Measurements from ENCODE around the gene TIGD1. TPM values are rescaled to one million over a fixed set of nuclear protein-coding genes. Genes with fewer than 3 reads are reported as not detected.

TIGD1 gene
- total and polyA plus RNA-seq, 2 of the 13 experiments (the other 11 are each of a cell fraction or from before 2014, with no cell fraction given), result 3.5 to 9.5 TPM

DNA sequence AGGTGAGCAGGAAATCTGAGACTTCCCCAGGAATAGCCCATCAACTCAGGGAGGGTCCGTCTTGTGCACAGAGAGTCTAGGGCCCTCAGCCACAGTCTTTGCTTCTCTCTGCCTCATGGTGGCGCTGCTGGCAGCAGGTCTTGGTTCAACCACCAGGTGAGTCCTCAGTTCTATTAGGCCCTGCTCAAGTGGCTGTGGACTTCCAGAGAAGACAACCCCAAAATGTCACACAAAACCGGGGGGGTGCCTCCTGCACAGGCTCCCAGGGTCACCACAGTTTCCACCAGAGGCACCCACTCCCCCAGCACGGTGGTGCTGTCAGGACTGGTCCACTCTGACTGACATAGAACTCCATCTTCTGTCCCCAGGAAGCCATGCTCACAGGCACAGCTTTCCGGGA lies 13.3 kb downstream of the TIGD1 start (continued):
- TF ChIP-seq, protein P1, sequence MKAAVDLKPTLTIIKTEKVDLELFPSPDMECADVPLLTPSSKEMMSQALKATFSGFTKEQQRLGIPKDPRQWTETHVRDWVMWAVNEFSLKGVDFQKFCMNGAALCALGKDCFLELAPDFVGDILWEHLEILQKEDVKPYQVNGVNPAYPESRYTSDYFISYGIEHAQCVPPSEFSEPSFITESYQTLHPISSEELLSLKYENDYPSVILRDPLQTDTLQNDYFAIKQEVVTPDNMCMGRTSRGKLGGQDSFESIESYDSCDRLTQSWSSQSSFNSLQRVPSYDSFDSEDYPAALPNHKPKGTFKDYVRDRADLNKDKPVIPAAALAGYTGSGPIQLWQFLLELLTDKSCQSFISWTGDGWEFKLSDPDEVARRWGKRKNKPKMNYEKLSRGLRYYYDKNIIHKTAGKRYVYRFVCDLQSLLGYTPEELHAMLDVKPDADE (CRISPR knock-in tag; IDR thresholded peaks at IDR 0.05), result no peak
- TF ChIP-seq ZBTB3 (CRISPR knock-in tag; IDR thresholded peaks at IDR 0.05; ENCODE audit: borderline replicate concordance, low read depth), result no peak
- TF ChIP-seq FOXC1 (CRISPR knock-in tag; IDR thresholded peaks at IDR 0.05; ENCODE audit: borderline replicate concordance), result 0 out of 2 replicates have a peak, but pooled peaks have one; percentile 28
- TF ChIP-seq, protein P2, sequence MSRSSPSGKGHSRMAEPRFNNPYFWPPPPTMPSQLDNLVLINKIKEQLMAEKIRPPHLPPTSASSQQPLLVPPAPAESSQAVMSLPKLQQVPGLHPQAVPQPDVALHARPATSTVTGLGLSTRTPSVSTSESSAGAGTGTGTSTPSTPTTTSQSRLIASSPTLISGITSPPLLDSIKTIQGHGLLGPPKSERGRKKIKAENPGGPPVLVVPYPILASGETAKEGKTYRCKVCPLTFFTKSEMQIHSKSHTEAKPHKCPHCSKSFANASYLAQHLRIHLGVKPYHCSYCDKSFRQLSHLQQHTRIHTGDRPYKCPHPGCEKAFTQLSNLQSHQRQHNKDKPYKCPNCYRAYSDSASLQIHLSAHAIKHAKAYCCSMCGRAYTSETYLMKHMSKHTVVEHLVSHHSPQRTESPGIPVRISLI (CRISPR knock-in tag; IDR thresholded peaks at IDR 0.05; ENCODE audit: borderline replicate concordance), result no peak
- no peak for TF ChIP-seq HOXD1 (CRISPR knock-in tag; IDR thresholded peaks at IDR 0.05)
- TF ChIP-seq, protein P3, sequence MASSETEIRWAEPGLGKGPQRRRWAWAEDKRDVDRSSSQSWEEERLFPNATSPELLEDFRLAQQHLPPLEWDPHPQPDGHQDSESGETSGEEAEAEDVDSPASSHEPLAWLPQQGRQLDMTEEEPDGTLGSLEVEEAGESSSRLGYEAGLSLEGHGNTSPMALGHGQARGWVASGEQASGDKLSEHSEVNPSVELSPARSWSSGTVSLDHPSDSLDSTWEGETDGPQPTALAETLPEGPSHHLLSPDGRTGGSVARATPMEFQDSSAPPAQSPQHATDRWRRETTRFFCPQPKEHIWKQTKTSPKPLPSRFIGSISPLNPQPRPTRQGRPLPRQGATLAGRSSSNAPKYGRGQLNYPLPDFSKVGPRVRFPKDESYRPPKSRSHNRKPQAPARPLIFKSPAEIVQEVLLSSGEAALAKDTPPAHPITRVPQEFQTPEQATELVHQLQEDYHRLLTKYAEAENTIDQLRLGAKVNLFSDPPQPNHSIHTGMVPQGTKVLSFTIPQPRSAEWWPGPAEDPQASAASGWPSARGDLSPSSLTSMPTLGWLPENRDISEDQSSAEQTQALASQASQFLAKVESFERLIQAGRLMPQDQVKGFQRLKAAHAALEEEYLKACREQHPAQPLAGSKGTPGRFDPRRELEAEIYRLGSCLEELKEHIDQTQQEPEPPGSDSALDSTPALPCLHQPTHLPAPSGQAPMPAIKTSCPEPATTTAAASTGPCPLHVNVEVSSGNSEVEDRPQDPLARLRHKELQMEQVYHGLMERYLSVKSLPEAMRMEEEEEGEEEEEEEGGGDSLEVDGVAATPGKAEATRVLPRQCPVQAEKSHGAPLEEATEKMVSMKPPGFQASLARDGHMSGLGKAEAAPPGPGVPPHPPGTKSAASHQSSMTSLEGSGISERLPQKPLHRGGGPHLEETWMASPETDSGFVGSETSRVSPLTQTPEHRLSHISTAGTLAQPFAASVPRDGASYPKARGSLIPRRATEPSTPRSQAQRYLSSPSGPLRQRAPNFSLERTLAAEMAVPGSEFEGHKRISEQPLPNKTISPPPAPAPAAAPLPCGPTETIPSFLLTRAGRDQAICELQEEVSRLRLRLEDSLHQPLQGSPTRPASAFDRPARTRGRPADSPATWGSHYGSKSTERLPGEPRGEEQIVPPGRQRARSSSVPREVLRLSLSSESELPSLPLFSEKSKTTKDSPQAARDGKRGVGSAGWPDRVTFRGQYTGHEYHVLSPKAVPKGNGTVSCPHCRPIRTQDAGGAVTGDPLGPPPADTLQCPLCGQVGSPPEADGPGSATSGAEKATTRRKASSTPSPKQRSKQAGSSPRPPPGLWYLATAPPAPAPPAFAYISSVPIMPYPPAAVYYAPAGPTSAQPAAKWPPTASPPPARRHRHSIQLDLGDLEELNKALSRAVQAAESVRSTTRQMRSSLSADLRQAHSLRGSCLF (CRISPR knock-in tag; IDR thresholded peaks at IDR 0.05; ENCODE audit: borderline replicate concordance), result no peak
- TF ChIP-seq, protein P4, sequence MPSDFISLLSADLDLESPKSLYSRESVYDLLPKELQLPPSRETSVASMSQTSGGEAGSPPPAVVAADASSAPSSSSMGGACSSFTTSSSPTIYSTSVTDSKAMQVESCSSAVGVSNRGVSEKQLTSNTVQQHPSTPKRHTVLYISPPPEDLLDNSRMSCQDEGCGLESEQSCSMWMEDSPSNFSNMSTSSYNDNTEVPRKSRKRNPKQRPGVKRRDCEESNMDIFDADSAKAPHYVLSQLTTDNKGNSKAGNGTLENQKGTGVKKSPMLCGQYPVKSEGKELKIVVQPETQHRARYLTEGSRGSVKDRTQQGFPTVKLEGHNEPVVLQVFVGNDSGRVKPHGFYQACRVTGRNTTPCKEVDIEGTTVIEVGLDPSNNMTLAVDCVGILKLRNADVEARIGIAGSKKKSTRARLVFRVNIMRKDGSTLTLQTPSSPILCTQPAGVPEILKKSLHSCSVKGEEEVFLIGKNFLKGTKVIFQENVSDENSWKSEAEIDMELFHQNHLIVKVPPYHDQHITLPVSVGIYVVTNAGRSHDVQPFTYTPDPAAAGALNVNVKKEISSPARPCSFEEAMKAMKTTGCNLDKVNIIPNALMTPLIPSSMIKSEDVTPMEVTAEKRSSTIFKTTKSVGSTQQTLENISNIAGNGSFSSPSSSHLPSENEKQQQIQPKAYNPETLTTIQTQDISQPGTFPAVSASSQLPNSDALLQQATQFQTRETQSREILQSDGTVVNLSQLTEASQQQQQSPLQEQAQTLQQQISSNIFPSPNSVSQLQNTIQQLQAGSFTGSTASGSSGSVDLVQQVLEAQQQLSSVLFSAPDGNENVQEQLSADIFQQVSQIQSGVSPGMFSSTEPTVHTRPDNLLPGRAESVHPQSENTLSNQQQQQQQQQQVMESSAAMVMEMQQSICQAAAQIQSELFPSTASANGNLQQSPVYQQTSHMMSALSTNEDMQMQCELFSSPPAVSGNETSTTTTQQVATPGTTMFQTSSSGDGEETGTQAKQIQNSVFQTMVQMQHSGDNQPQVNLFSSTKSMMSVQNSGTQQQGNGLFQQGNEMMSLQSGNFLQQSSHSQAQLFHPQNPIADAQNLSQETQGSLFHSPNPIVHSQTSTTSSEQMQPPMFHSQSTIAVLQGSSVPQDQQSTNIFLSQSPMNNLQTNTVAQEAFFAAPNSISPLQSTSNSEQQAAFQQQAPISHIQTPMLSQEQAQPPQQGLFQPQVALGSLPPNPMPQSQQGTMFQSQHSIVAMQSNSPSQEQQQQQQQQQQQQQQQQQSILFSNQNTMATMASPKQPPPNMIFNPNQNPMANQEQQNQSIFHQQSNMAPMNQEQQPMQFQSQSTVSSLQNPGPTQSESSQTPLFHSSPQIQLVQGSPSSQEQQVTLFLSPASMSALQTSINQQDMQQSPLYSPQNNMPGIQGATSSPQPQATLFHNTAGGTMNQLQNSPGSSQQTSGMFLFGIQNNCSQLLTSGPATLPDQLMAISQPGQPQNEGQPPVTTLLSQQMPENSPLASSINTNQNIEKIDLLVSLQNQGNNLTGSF (CRISPR knock-in tag; IDR thresholded peaks at IDR 0.05), result no peak
- no peak for TF ChIP-seq ZNF572 (CRISPR knock-in tag; IDR thresholded peaks at IDR 0.05)
- TF ChIP-seq THAP11 (CRISPR knock-in tag; IDR thresholded peaks at IDR 0.05), result no peak
- TF ChIP-seq, protein P5, sequence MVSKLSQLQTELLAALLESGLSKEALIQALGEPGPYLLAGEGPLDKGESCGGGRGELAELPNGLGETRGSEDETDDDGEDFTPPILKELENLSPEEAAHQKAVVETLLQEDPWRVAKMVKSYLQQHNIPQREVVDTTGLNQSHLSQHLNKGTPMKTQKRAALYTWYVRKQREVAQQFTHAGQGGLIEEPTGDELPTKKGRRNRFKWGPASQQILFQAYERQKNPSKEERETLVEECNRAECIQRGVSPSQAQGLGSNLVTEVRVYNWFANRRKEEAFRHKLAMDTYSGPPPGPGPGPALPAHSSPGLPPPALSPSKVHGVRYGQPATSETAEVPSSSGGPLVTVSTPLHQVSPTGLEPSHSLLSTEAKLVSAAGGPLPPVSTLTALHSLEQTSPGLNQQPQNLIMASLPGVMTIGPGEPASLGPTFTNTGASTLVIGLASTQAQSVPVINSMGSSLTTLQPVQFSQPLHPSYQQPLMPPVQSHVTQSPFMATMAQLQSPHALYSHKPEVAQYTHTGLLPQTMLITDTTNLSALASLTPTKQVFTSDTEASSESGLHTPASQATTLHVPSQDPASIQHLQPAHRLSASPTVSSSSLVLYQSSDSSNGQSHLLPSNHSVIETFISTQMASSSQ (IDR thresholded peaks at IDR 0.05; ENCODE audit: low read depth), result no peak
- TF ChIP-seq, protein P5 (CRISPR knock-in tag; IDR thresholded peaks at IDR 0.05; ENCODE audit: borderline replicate concordance), result no peak
